Mesothelial cell of epicardium (in vitro differentiated cells): ENCODE data around the gene NAV2. TPM values are rescaled to one million over a fixed set of nuclear protein-coding genes. Genes with fewer than 3 reads are reported as not detected.

ENCODE experiments used
- DNase-seq, 2 experiments: peaks; one replicate each; pipeline ENCODE4 v3.0.0; 2021; ENCODE audit warnings: low spot score in 2 of 2; ENCODE audit not compliant: unreplicated experiment in 2 of 2
- H3K27ac Mint-ChIP-seq: 2 replicates; pipeline ENCODE4 v1.8.0; 2021; ENCODE audit warnings: mixed read lengths
- H3K27me3 Mint-ChIP-seq: 2 replicates; pipeline ENCODE4 v1.8.0; 2021; ENCODE audit warnings: low read depth, mixed read lengths
- H3K36me3 Mint-ChIP-seq: 2 replicates; pipeline ENCODE4 v1.8.0; 2021; ENCODE audit warnings: mixed read lengths
- H3K4me1 Mint-ChIP-seq: 2 replicates; pipeline ENCODE4 v1.8.0; 2021; ENCODE audit warnings: mixed read lengths
- H3K4me3 Mint-ChIP-seq: 2 replicates; pipeline ENCODE4 v1.8.0; 2021; ENCODE audit warnings: mild to moderate bottlenecking, moderate library complexity, mixed read lengths
- H3K9me3 Mint-ChIP-seq: 2 replicates; pipeline ENCODE4 v1.8.0; 2021; ENCODE audit warnings: mixed read lengths
- CTCF ChIP-seq: fragments of 200-600 bp; sonication (generic); IDR thresholded peaks from one replicate; pipeline ENCODE4 v1.5.0; 2021; ENCODE audit warnings: antibody characterized with exemption; ENCODE audit not compliant: unreplicated experiment
- total RNA-seq: library from RNA; stranded (reverse); gene quantifications from 3 replicates; pipeline ENCODE4 v1.2.1, GENCODE V29; 2021

The NAV2 gene
- total RNA-seq, 1 donor from 2014 or later, result 69.8 TPM

DNA sequence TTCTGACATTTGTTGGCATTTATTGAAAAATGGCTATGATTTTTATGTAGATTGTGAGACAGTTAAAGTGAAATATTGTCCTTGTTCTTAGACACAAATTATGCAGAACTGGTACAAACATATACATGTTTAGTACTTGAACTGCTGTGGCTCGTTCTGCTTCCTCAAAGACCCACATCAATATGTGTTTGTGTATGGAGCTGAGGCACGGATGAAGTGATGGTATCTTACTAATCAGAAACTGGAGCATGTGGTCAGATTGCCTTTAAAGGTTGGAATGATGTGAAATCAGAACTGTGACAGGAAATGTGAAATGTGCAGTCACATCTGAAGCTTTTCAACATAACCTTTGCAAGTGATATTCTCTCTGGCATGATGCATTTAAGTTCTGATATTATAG is 130.4 kb downstream of the NAV2 start:
- Mint-ChIP-seq H3K27ac (no peak overlapping the region), H3K4me1 (peaks cover 14% of the 10 kb centered on the region), H3K27me3 (no peaks in the 10 kb centered on the region), H3K9me3 (no peaks in the 10 kb centered on the region), H3K36me3 (no peaks in the 10 kb centered on the region), H3K4me3 (no peak overlapping the region)
- no peak for TF ChIP-seq CTCF
- DNase-seq, result no peak

- Mint-ChIP-seq H3K27ac (no peak overlapping the region), H3K4me1 (peaks cover 14% of the 10 kb centered on the region), H3K9me3 (no peaks in the 10 kb centered on the region), H3K36me3 (no peaks in the 10 kb centered on the region), H3K4me3 (no peak overlapping the region), H3K27me3 (no peaks in the 10 kb centered on the region)
- no peak for DNase-seq
- TF ChIP-seq CTCF, result no peak
These were observed 131.4 kb downstream of the NAV2 start for GRCh38 chr11:19844012-19844411.

DNA sequence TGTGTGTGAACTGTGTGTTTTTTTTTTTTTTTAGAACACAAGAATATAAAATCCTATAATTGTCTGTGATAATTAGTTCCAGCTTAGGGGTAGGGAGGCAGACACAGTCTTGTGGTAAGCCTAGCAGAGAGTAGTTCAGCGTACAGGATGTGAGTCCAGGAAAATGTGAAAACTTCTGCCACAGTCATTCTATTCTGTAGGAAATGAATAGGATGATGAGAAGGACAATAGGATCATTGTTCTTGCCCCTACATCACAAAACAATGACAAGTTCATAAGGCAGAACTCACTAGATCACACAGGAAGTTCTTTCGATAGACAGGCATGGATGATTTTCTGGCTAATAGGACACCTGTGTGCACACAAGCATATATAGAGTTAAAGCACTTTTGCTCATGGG is 132.2 kb downstream of the NAV2 start:
- Mint-ChIP-seq H3K4me3 (no peak overlapping the region), H3K27me3 (no peaks in the 10 kb centered on the region), H3K9me3 (no peaks in the 10 kb centered on the region), H3K36me3 (no peaks in the 10 kb centered on the region), H3K27ac (no peak overlapping the region), H3K4me1 (peaks cover 14% of the 10 kb centered on the region)
- no peak for TF ChIP-seq CTCF
- DNase-seq, result no peak

- TF ChIP-seq CTCF, result no peak
- DNase-seq, result no peak
- H3K4me1 Mint-ChIP-seq, result peaks cover 14% of the 10 kb centered on the region
- no peak overlapping the region for H3K27ac Mint-ChIP-seq
- no peaks in the 10 kb centered on the region for H3K9me3 Mint-ChIP-seq
- H3K27me3 Mint-ChIP-seq, result no peaks in the 10 kb centered on the region
- no peak overlapping the region for H3K4me3 Mint-ChIP-seq
- H3K36me3 Mint-ChIP-seq, result no peaks in the 10 kb centered on the region
These were observed 133.0 kb downstream of the NAV2 start for GRCh38 chr11:19845626-19846025.

- no peak for DNase-seq
- H3K4me1 Mint-ChIP-seq, result peaks cover 14% of the 10 kb centered on the region
These were observed 134.1 kb downstream of the NAV2 start for GRCh38 chr11:19846654-19847305.

More at GRCh38 chr11:19846654-19847305, 134.1 kb downstream of the NAV2 start:
- Mint-ChIP-seq H3K36me3 (peaks cover 3% of the 10 kb centered on the region), H3K27ac (no peak overlapping the region), H3K27me3 (no peaks in the 10 kb centered on the region), H3K4me3 (no peak overlapping the region), H3K9me3 (peaks cover 3% of the 10 kb centered on the region)
- TF ChIP-seq CTCF, result no peak
